ENCODE measurements around the gene SCNN1A. TPM values are rescaled to one million over a fixed set of nuclear protein-coding genes. Genes with fewer than 3 reads are reported as not detected.

The SCNN1A gene
- total and polyA plus RNA-seq, 2 of the 13 experiments (the other 11 are each of a cell fraction or from before 2014, with no cell fraction given), result 1.5 to 14.6 TPM

DNA sequence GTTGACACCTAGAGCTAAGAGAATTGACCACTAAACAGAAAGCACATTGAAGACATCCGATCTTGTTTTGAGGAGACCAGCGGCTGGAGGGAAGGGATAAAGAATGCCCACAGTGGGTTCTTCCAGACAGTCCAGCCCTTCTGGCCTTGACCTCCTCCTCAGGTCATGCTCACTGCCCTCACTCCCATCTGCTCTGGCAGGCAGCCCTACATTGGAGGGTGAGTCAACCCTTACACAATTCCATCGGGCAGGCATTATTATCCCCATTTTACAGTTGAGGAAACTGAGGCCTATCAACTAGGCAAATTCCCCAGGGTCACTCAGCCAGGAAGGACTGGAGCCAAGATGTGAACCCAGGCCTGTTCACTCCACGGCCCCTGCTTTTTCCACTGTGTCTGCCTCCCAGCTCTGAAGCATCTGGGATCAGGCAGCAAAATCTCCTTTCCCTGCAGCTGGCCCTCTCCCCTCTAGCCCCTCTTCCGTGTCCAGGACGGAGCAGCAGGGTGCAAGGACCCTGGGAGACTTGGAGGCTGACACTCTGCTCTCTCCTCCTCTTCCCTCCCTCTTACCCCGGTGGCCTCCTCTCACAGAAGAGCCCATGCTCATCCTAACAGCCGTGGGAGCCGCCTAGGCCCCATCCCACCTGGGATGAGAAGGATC lies 5.3 kb downstream of the SCNN1A start:
- no peaks in the 10 kb centered on the region for H3K9me3 ChIP-seq (ENCODE audit: low read length)
- DNase-seq (ENCODE audit: low spot score) (no peak), ATAC-seq (no peak), FAIRE-seq (no peak)
- CTCF ChIA-PET (ENCODE audit: low intra/inter-chr PET ratio, low total read pairs), result no interaction called here
- intact Hi-C loops (cut with micrococcal nuclease; ENCODE audit: unreplicated experiment) (no loop called here), in situ Hi-C loops (cut with HindIII; ENCODE audit: extremely low pct_ligation_motif_present, low pct_unique_long_range_greater_than_20kb) (loop anchor here (5.0 kb wide), 1 partner anchor 33 kb away; no protein-coding TSS in a partner anchor)
- peak overlapping the region; percentile 79 for H3K9ac ChIP-seq (ENCODE audit: insufficient read depth, low read depth, low read length)
- no TSS peak for BruUV-seq (replicated peaks)
- no peak overlapping the region for H2AFZ ChIP-seq (ENCODE audit: low read length)
- H3K27me3 ChIP-seq (ENCODE audit: control insufficient read depth in 1 of 2, insufficient read depth in 2 of 2, low read length in 2 of 2), result peaks cover 0 to 14% of the 10 kb centered on the region in 2 experiments; a peak in 3 of 5 replicates
- peak overlapping the region; percentile 95 for H3K4me2 ChIP-seq (ENCODE audit: low read depth, low read length)
- no peaks in the 10 kb centered on the region for H4K20me1 ChIP-seq (ENCODE audit: insufficient read depth, low read length)
- WGBS (ENCODE audit: low lambda C conversion rate), result 74% methylated on average over 9 of the region's 9 CpGs
- H3K4me1 ChIP-seq (ENCODE audit: insufficient read depth, low read length), result peaks cover 74% of the 10 kb centered on the region
- no peaks in the 10 kb centered on the region for H3K36me3 ChIP-seq (replicated peaks in 1 of 2; ENCODE audit: control insufficient read depth in 1 of 2, insufficient read depth in 2 of 2, low read length in 2 of 2)
- POLR2A ChIA-PET, result interaction anchor here (1.2 to 7.5 kb wide), 8 partner anchors 13 to 100 kb away, joined by 5 to 278 read pairs (median 12); partner anchors contain the start of genes LTBR, PLEKHG6, TNFRSF1A and VAMP1
- peak overlapping the region in 1 of 3 experiments; percentile 62; a peak in 1 of 6 replicates for H3K4me3 ChIP-seq (replicated peaks in 1 of 3; ENCODE audit: insufficient read depth in 1 of 3, low read depth in 2 of 3, low read length in 3 of 3)
- H3K27ac ChIP-seq (ENCODE audit: extremely low read length, insufficient read depth, low read length), result peak overlapping the region; percentile 88
- no peaks in the 10 kb centered on the region for H3K79me2 ChIP-seq (ENCODE audit: insufficient read depth, low read length)
- TF ChIP-seq ZNF260 (CRISPR knock-in tag; IDR thresholded peaks at IDR 0.05; ENCODE audit: borderline replicate concordance, low read depth), result no peak
- TF ChIP-seq ZNF20 (CRISPR knock-in tag; IDR thresholded peaks at IDR 0.05), result no peak
- TF ChIP-seq NBN (conservative IDR thresholded peaks at IDR 0.05), result no peak
- no peak for TF ChIP-seq TARDBP (CRISPR knock-in tag; IDR thresholded peaks at IDR 0.05)
- no peak for TF ChIP-seq TFAP4 (IDR thresholded peaks at IDR 0.05; ENCODE audit: borderline replicate concordance, low read depth)
- no peak for TF ChIP-seq SOX5 (CRISPR knock-in tag; IDR thresholded peaks at IDR 0.05; ENCODE audit: borderline replicate concordance)
- TF ChIP-seq ERF (CRISPR knock-in tag; IDR thresholded peaks at IDR 0.05), result no peak
- TF ChIP-seq ZNF878 (CRISPR knock-in tag; IDR thresholded peaks at IDR 0.05), result no peak
- TF ChIP-seq ZNF34 (CRISPR knock-in tag; IDR thresholded peaks at IDR 0.05; ENCODE audit: borderline replicate concordance), result no peak
- TF ChIP-seq THAP7 (CRISPR knock-in tag; IDR thresholded peaks at IDR 0.05), result no peak
- TF ChIP-seq ZNF496 (CRISPR knock-in tag; IDR thresholded peaks at IDR 0.05; ENCODE audit: insufficient replicate concordance), result no peak
- TF ChIP-seq HDAC1 (CRISPR knock-in tag; IDR thresholded peaks at IDR 0.05), result 0 out of 2 replicates have a peak, but pooled peaks have one; percentile 19
- TF ChIP-seq ZNF543 (CRISPR knock-in tag; IDR thresholded peaks at IDR 0.05), result no peak
- no peak for TF ChIP-seq GATAD1 (CRISPR knock-in tag; IDR thresholded peaks at IDR 0.05)
- TF ChIP-seq CEBPG (CRISPR knock-in tag; IDR thresholded peaks at IDR 0.05), result 0 out of 2 replicates have a peak, but pooled peaks have one; percentile 20
- TF ChIP-seq ELF4 (CRISPR knock-in tag; IDR thresholded peaks at IDR 0.05; ENCODE audit: borderline replicate concordance), result no peak
- no peak for TF ChIP-seq SSRP1 (CRISPR knock-in tag; IDR thresholded peaks at IDR 0.05)
- TF ChIP-seq NR0B2 (CRISPR knock-in tag; IDR thresholded peaks at IDR 0.05), result no peak
- TF ChIP-seq ZNF788 (CRISPR knock-in tag; IDR thresholded peaks at IDR 0.05; ENCODE audit: borderline replicate concordance), result no peak
- no peak for TF ChIP-seq SUZ12 (IDR thresholded peaks at IDR 0.05; ENCODE audit: low read depth, low read length)
- TF ChIP-seq TIGD3 (CRISPR knock-in tag; IDR thresholded peaks at IDR 0.05; ENCODE audit: borderline replicate concordance), result 0 out of 2 replicates have a peak, but pooled peaks have one; percentile 15

Data from HepG2 (cell line).